Measurements from ENCODE around the gene CCDC83. TPM values are rescaled to one million over a fixed set of nuclear protein-coding genes. Genes with fewer than 3 reads are reported as not detected.

The CCDC83 gene
- total and polyA plus RNA-seq, 2 experiments from 2014 or later = not detected

- WGBS, 2 experiments (ENCODE audit: low coverage in 1 of 2, low lambda C conversion rate in 2 of 2, missing lambda C conversion rate in 2 of 2) = 94 to 95% methylated on average over 9 of the region's 9 CpGs
- H3K27ac ChIP-seq = no peak overlapping the region
Observed at GRCh38 chr11:85813721-85814120, 41.5 kb upstream of the CCDC83 start.

GRCh38 chr11:85815186-85815931 lies 39.8 kb upstream of the CCDC83 start:
- in situ Hi-C loops (cut with MboI) = no loop called here

More at GRCh38 chr11:85813721-85814120, 41.5 kb upstream of the CCDC83 start:
- Histone ChIP-seq H3K79me2 (ENCODE audit: insufficient read depth) (no peaks in the 10 kb centered on the region), H3K9me2 (ENCODE audit: insufficient read depth) (no peaks in the 10 kb centered on the region), H3K36me3 (ENCODE audit: low read depth) (no peaks in the 10 kb centered on the region), H3K4me3 (no peak overlapping the region), H3K9ac (no peak overlapping the region), H2AFZ (no peak overlapping the region), H3K27me3 (replicated peaks; ENCODE audit: insufficient read depth) (no peaks in the 10 kb centered on the region), H3K4me2 (ENCODE audit: unreplicated experiment) (no peak overlapping the region), H3F3A (ENCODE audit: insufficient read depth) (peaks cover 23% of the 10 kb centered on the region), H3K4me1 (ENCODE audit: insufficient read depth) (peaks cover 23% of the 10 kb centered on the region), H3K9me3 (ENCODE audit: low read depth) (no peaks in the 10 kb centered on the region), H4K20me1 (ENCODE audit: insufficient read depth) (no peaks in the 10 kb centered on the region)
- TF ChIP-seq EZH2phosphoT487 (IDR thresholded peaks at IDR 0.05; ENCODE audit: insufficient read depth, low read depth) (no peak), EZH2 (IDR thresholded peaks at IDR 0.05; ENCODE audit: insufficient read depth, poor library complexity, severe bottlenecking) (no peak)
- no peak for DNase-seq
- in situ Hi-C loops (cut with MboI) = no loop called here

GRCh38 chr11:85819441-85819840 lies 35.7 kb upstream of the CCDC83 start:
- no peak overlapping the region for H3K4me3 ChIP-seq
- no peaks in the 10 kb centered on the region for H3K9me3 ChIP-seq (ENCODE audit: low read depth)
- no peaks in the 10 kb centered on the region for H3K36me3 ChIP-seq (ENCODE audit: low read depth)
- no peaks in the 10 kb centered on the region for H4K20me1 ChIP-seq (ENCODE audit: insufficient read depth)
- H3K9me2 ChIP-seq (ENCODE audit: insufficient read depth) = no peaks in the 10 kb centered on the region
- no peak overlapping the region for H3K9ac ChIP-seq
- H3F3A ChIP-seq (ENCODE audit: insufficient read depth) = peaks cover 19% of the 10 kb centered on the region
- H3K4me2 ChIP-seq (ENCODE audit: unreplicated experiment) = no peak overlapping the region
- H3K27me3 ChIP-seq (replicated peaks; ENCODE audit: insufficient read depth) = no peaks in the 10 kb centered on the region
- TF ChIP-seq EZH2phosphoT487 (IDR thresholded peaks at IDR 0.05; ENCODE audit: insufficient read depth, low read depth) (no peak), EZH2 (IDR thresholded peaks at IDR 0.05; ENCODE audit: insufficient read depth, poor library complexity, severe bottlenecking) (no peak)
- no peak overlapping the region for H2AFZ ChIP-seq
- H3K27ac ChIP-seq = no peak overlapping the region
- H3K79me2 ChIP-seq (ENCODE audit: insufficient read depth) = no peaks in the 10 kb centered on the region
- no peak for DNase-seq
- peaks cover 26% of the 10 kb centered on the region for H3K4me1 ChIP-seq (ENCODE audit: insufficient read depth)
- in situ Hi-C loops (cut with MboI) = no loop called here

More at GRCh38 chr11:85815186-85815931, 39.8 kb upstream of the CCDC83 start:
- Histone ChIP-seq H2AFZ (no peak overlapping the region), H3K4me2 (ENCODE audit: unreplicated experiment) (peak overlapping the region; percentile 51), H3K36me3 (ENCODE audit: low read depth) (no peaks in the 10 kb centered on the region), H3K79me2 (ENCODE audit: insufficient read depth) (no peaks in the 10 kb centered on the region), H3K27ac (peak overlapping the region; percentile 52), H4K20me1 (ENCODE audit: insufficient read depth) (no peaks in the 10 kb centered on the region), H3K9me3 (ENCODE audit: low read depth) (no peaks in the 10 kb centered on the region), H3K27me3 (replicated peaks; ENCODE audit: insufficient read depth) (no peaks in the 10 kb centered on the region), H3K4me3 (0 out of 2 replicates have a peak overlapping the region, but pooled peaks have one; percentile 1), H3K4me1 (ENCODE audit: insufficient read depth) (peaks cover 23% of the 10 kb centered on the region), H3F3A (ENCODE audit: insufficient read depth) (peaks cover 23% of the 10 kb centered on the region), H3K9ac (peak overlapping the region; percentile 4; the same call in 1 of the 2 replicates), H3K9me2 (ENCODE audit: insufficient read depth) (no peaks in the 10 kb centered on the region)
- 19 to 22% methylated on average over 4 of the region's 4 CpGs for WGBS, 2 experiments (ENCODE audit: low coverage in 1 of 2, low lambda C conversion rate in 2 of 2, missing lambda C conversion rate in 2 of 2)
- DNase-seq = peak; percentile 72
- no peak for TF ChIP-seq EZH2 (IDR thresholded peaks at IDR 0.05; ENCODE audit: insufficient read depth, poor library complexity, severe bottlenecking)
- TF ChIP-seq EZH2phosphoT487 (IDR thresholded peaks at IDR 0.05; ENCODE audit: insufficient read depth, low read depth) = no peak

DNA sequence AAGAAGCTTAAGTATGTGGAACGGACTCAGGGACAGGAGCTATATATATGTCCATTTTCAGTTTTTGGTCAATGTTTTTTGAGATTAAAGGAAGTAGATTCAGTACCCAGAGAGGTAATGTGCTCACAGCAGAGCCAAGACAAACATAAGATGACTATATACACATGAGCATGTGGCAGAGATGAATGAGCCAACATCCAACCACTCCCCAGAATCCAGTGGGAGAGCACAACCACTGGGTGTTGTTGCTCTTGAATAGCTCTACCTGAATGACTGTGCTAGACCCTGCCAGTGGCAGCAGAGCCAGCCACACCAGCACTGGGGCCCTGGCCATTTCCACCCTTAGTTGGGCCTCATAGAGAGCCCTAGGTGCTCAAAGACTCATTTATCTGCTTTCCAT lies 33.5 kb upstream of the CCDC83 start:
- no peaks in the 10 kb centered on the region for H3K79me2 ChIP-seq (ENCODE audit: insufficient read depth)
- no peak overlapping the region for H3K4me3 ChIP-seq
- no peaks in the 10 kb centered on the region for H3K9me2 ChIP-seq (ENCODE audit: insufficient read depth)
- H3F3A ChIP-seq (ENCODE audit: insufficient read depth) = peaks cover 4% of the 10 kb centered on the region
- H4K20me1 ChIP-seq (ENCODE audit: insufficient read depth) = no peaks in the 10 kb centered on the region
- H3K9ac ChIP-seq = no peak overlapping the region
- H3K36me3 ChIP-seq (ENCODE audit: low read depth) = no peaks in the 10 kb centered on the region
- no peaks in the 10 kb centered on the region for H3K27me3 ChIP-seq (replicated peaks; ENCODE audit: insufficient read depth)
- no peak overlapping the region for H2AFZ ChIP-seq
- peaks cover 10% of the 10 kb centered on the region for H3K4me1 ChIP-seq (ENCODE audit: insufficient read depth)
- TF ChIP-seq EZH2 (IDR thresholded peaks at IDR 0.05; ENCODE audit: insufficient read depth, poor library complexity, severe bottlenecking) = no peak
- no peak for TF ChIP-seq EZH2phosphoT487 (IDR thresholded peaks at IDR 0.05; ENCODE audit: insufficient read depth, low read depth)
- no peaks in the 10 kb centered on the region for H3K9me3 ChIP-seq (ENCODE audit: low read depth)
- H3K27ac ChIP-seq = no peak overlapping the region
- H3K4me2 ChIP-seq (ENCODE audit: unreplicated experiment) = no peak overlapping the region
- DNase-seq = peak; percentile 61
- 91 to 100% methylated on average over 1 of the region's 1 CpG for WGBS, 2 experiments (ENCODE audit: low coverage in 1 of 2, low lambda C conversion rate in 2 of 2, missing lambda C conversion rate in 2 of 2)
- in situ Hi-C loops (cut with MboI) = loop anchor here (10.0 kb wide), 1 partner anchor 137 kb away; the partner anchor contains the start of gene CCDC89

Data from GM23248 (cell line).